ENCODE measurements around the gene CAMSAP1. TPM values are rescaled to one million over a fixed set of nuclear protein-coding genes. Genes with fewer than 3 reads are reported as not detected.

Gene CAMSAP1
- total RNA-seq, 1 donor from 2014 or later: 35.5 TPM

DNA sequence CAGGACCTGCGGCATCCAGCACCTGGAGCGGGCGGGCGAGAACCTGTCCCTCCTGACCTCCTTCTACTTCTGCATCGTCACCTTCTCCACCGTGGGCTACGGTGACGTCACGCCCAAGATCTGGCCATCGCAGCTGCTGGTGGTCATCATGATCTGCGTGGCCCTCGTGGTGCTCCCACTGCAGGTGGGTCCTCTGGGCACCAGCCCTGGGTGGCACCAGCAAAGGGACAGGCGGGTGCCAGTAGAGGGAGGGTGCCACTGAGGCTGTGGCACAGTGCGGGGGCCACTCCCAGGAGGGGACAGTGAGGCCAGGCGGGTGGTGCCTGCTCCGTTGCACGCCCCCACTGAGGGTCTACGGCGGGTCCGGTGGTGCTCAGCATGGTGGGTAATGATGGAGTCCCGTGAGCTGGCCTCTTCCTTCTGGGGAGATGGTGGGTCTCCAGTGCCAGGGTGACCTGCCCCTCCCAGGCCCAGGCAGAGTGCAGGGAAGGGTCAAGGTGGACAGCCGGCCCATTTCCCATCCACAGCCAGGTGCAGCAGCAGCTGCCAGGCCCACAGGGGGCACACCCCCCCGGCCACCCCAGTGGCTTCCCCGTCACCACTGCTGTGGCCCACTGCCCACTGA, 147.6 kb downstream of the CAMSAP1 start:
- no peaks in the 10 kb centered on the region for H3K4me1 Mint-ChIP-seq (ENCODE audit: low read depth)
- peaks cover 2% of the 10 kb centered on the region for H3K27me3 Mint-ChIP-seq (ENCODE audit: low read depth)
- H3K4me3 Mint-ChIP-seq (ENCODE audit: unreplicated experiment): no peak overlapping the region
- TF ChIP-seq, protein P1, sequence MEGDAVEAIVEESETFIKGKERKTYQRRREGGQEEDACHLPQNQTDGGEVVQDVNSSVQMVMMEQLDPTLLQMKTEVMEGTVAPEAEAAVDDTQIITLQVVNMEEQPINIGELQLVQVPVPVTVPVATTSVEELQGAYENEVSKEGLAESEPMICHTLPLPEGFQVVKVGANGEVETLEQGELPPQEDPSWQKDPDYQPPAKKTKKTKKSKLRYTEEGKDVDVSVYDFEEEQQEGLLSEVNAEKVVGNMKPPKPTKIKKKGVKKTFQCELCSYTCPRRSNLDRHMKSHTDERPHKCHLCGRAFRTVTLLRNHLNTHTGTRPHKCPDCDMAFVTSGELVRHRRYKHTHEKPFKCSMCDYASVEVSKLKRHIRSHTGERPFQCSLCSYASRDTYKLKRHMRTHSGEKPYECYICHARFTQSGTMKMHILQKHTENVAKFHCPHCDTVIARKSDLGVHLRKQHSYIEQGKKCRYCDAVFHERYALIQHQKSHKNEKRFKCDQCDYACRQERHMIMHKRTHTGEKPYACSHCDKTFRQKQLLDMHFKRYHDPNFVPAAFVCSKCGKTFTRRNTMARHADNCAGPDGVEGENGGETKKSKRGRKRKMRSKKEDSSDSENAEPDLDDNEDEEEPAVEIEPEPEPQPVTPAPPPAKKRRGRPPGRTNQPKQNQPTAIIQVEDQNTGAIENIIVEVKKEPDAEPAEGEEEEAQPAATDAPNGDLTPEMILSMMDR (IDR thresholded peaks at IDR 0.05): no peak
- no peak for DNase-seq (ENCODE audit: low spot score)
- no peaks in the 10 kb centered on the region for H3K9me3 Mint-ChIP-seq (ENCODE audit: low read depth)
- H3K36me3 Mint-ChIP-seq (ENCODE audit: low read depth): no peaks in the 10 kb centered on the region
- H3K27ac Mint-ChIP-seq (ENCODE audit: unreplicated experiment): no peak overlapping the region

DNA sequence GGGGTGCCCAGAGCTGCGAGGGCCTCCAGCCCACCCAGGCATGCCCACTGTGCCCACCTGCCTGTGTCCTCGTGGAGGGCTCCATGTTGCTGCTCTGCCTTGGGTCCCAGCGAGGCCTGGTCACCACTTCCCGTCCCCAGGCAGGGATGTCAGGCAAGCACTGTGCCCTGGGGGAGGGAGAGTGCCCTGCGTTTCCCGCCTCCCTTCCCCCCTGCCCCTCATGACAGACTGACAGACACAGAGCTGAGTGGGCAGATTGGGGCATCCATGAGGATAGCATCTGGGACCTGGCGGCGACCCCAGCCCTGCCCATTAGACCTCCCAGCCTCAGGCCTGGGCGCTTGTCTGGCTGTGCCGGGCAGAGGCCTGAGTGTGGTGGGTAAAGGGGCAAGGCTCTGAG, 148.5 kb downstream of the CAMSAP1 start:
- TF ChIP-seq, protein P1 (IDR thresholded peaks at IDR 0.05): no peak
- Mint-ChIP-seq H3K4me1 (ENCODE audit: low read depth) (no peaks in the 10 kb centered on the region), H3K4me3 (ENCODE audit: unreplicated experiment) (no peak overlapping the region), H3K27ac (ENCODE audit: unreplicated experiment) (no peak overlapping the region), H3K36me3 (ENCODE audit: low read depth) (no peaks in the 10 kb centered on the region), H3K9me3 (ENCODE audit: low read depth) (no peaks in the 10 kb centered on the region), H3K27me3 (ENCODE audit: low read depth) (peaks cover 2% of the 10 kb centered on the region)
- DNase-seq (ENCODE audit: low spot score): no peak

Other genes starting within 250 kb of the CAMSAP1 start
- 1.8 to 2.0 TPM in 2 of 3 replicates, not detected in the other for gene LCN9, start 244.2 kb downstream of the CAMSAP1 start, total RNA-seq
- gene SOHLH1, start 208.1 kb downstream of the CAMSAP1 start, total RNA-seq: not detected in 3 replicates
- gene KCNT1, start 205.4 kb downstream of the CAMSAP1 start, total RNA-seq: not detected in 3 replicates
- gene UBAC1, start 53.8 kb upstream of the CAMSAP1 start, total RNA-seq: 33.2 to 36.0 TPM (median 33.5 TPM) in 3 replicates
- gene NACC2, start 187.7 kb upstream of the CAMSAP1 start, total RNA-seq: 42.6 to 52.4 TPM (median 51.0 TPM) in 3 replicates
- 31.9 to 37.3 TPM (median 35.9 TPM) in 3 replicates for gene TMEM250, start 211.3 kb upstream of the CAMSAP1 start, total RNA-seq